H9 (cell line): ENCODE measurements around the gene TARBP1. TPM values are rescaled to one million over a fixed set of nuclear protein-coding genes. Genes with fewer than 3 reads are reported as not detected.

Experiments
- DNase-seq: peaks from one replicate; pipeline ENCODE4 v3.0.0-alpha.2; 2017
- H2AFZ ChIP-seq: one replicate; pipeline ENCODE4 v1.6.1; 2013; ENCODE audit warnings: mild to moderate bottlenecking, low read length, control low read depth, moderate library complexity
- H2AK5ac ChIP-seq: 2 replicates; pipeline ENCODE4 v1.6.1; 2013; ENCODE audit warnings: low read length, control low read depth, mixed read lengths; ENCODE audit not compliant: insufficient read length
- H2BK120ac ChIP-seq: one replicate; pipeline ENCODE4 v1.6.1; 2013; ENCODE audit warnings: low read depth, mild to moderate bottlenecking, low read length, control low read depth, inconsistent platforms; ENCODE audit not compliant: poor library complexity, severe bottlenecking
- H2BK12ac ChIP-seq: 2 replicates; pipeline ENCODE4 v1.6.1; 2013; ENCODE audit warnings: low read length, control low read depth, mixed read lengths, low read depth; ENCODE audit not compliant: insufficient read length
- H2BK15ac ChIP-seq: 2 replicates; pipeline ENCODE4 v1.6.1; 2013; ENCODE audit warnings: low read depth, low read length, control low read depth
- H2BK20ac ChIP-seq: one replicate; pipeline ENCODE4 v1.6.1; 2013; ENCODE audit warnings: low read depth, mild to moderate bottlenecking, low read length, control low read depth, inconsistent platforms; ENCODE audit not compliant: poor library complexity, severe bottlenecking
- H2BK5ac ChIP-seq: 2 replicates; pipeline ENCODE4 v1.6.1; 2013; ENCODE audit warnings: low read length, control low read depth, mixed read lengths; ENCODE audit not compliant: insufficient read length
- H3K14ac ChIP-seq: 2 replicates; pipeline ENCODE4 v1.6.1; 2013; ENCODE audit warnings: low read length, control low read depth; ENCODE audit not compliant: insufficient read depth
- H3K18ac ChIP-seq: 2 replicates; pipeline ENCODE4 v1.6.1; 2013; ENCODE audit warnings: low read depth, mild to moderate bottlenecking, mixed read lengths, low read length, control low read depth; ENCODE audit not compliant: insufficient read length
- H3K23ac ChIP-seq: 2 replicates; pipeline ENCODE4 v1.6.1; 2013; ENCODE audit warnings: low read length, control low read depth, mixed read lengths, low read depth; ENCODE audit not compliant: insufficient read length
- H3K23me2 ChIP-seq: 2 replicates; pipeline ENCODE4 v1.6.1; 2013; ENCODE audit warnings: low read depth, mild to moderate bottlenecking, mixed read lengths, low read length, control low read depth; ENCODE audit not compliant: insufficient read length, poor library complexity, severe bottlenecking
- H3K27ac ChIP-seq: 2 replicates; pipeline ENCODE4 v1.5.1; 2013; ENCODE audit warnings: low read length, control low read depth, mixed read lengths, low read depth; ENCODE audit not compliant: insufficient read length
- H3K27me3 ChIP-seq: 2 replicates; pipeline ENCODE4 v1.6.1; 2013; ENCODE audit warnings: low read length, control low read depth, inconsistent platforms; ENCODE audit not compliant: insufficient read depth
- H3K4ac ChIP-seq: 2 replicates; pipeline ENCODE4 v1.6.1; 2013; ENCODE audit warnings: low read depth, mild to moderate bottlenecking, control low read depth, inconsistent platforms, low read length, moderate library complexity
- H3K4me1 ChIP-seq: 2 replicates; pipeline ENCODE4 v1.6.1; 2013; ENCODE audit warnings: low read length, control low read depth, inconsistent platforms; ENCODE audit not compliant: insufficient read depth
- H3K4me2 ChIP-seq: 2 replicates; pipeline ENCODE4 v1.6.1; 2013; ENCODE audit warnings: low read length, control low read depth, mixed read lengths; ENCODE audit not compliant: insufficient read length, insufficient read depth
- H3K56ac ChIP-seq: 2 replicates; pipeline ENCODE4 v1.6.1; 2013; ENCODE audit warnings: low read depth, mild to moderate bottlenecking, mixed read lengths, low read length, control low read depth; ENCODE audit not compliant: insufficient read length
- H3K79me1 ChIP-seq: 2 replicates; pipeline ENCODE4 v1.6.1; 2013; ENCODE audit warnings: low read depth, mild to moderate bottlenecking, moderate library complexity, low read length, control low read depth, inconsistent platforms; ENCODE audit not compliant: insufficient read depth, poor library complexity, severe bottlenecking
- H3K79me2 ChIP-seq: 2 replicates; pipeline ENCODE4 v1.6.1; 2013; ENCODE audit warnings: low read length, control low read depth, inconsistent platforms; ENCODE audit not compliant: insufficient read depth
- H3K9ac ChIP-seq: 2 replicates; pipeline ENCODE4 v1.6.1; 2013; ENCODE audit warnings: low read length, control low read depth, mixed read lengths; ENCODE audit not compliant: insufficient read length; ENCODE audit errors: extremely low read depth
- H3K9me3 ChIP-seq: one replicate; pipeline ENCODE4 v1.6.1; 2013; ENCODE audit warnings: low read depth, low read length, inconsistent platforms; ENCODE audit not compliant: control insufficient read depth
- H3T11ph ChIP-seq: one replicate; pipeline ENCODE4 v1.6.1; 2013; ENCODE audit warnings: mild to moderate bottlenecking, low read length, control low read depth, inconsistent platforms
- H4K20me1 ChIP-seq: one replicate; pipeline ENCODE4 v1.6.1; 2013; ENCODE audit not compliant: control insufficient read depth, insufficient read length, insufficient read depth
- H4K5ac ChIP-seq: 2 replicates; pipeline ENCODE4 v1.6.1; 2013; ENCODE audit warnings: low read depth, mild to moderate bottlenecking, mixed read lengths, low read length, control low read depth; ENCODE audit not compliant: insufficient read length
- H4K8ac ChIP-seq: replicated peaks from 2 replicates; pipeline ENCODE4 v1.6.1; 2013; ENCODE audit warnings: low read length, control low read depth, mixed read lengths, low read depth; ENCODE audit not compliant: insufficient read length
- H4K91ac ChIP-seq: 2 replicates; pipeline ENCODE4 v1.6.1; 2013; ENCODE audit warnings: low read depth, mild to moderate bottlenecking, moderate library complexity, mixed read lengths, low read length, control low read depth; ENCODE audit not compliant: insufficient read length
- H3K27ac Mint-ChIP-seq, 3 experiments: 2 replicates in 2 of 3; 3 replicates in 1 of 3; pipeline ENCODE4 v1.8.0; 2020 to 2021; ENCODE audit warnings: mixed read lengths in 3 of 3, mild to moderate bottlenecking in 1 of 3, moderate library complexity in 1 of 3
- H3K27me3 Mint-ChIP-seq: 2 replicates; pipeline ENCODE4 v1.8.0; 2021; ENCODE audit warnings: low read depth, mild to moderate bottlenecking, moderate library complexity, mixed read lengths
- H3K36me3 Mint-ChIP-seq, 3 experiments: 2 replicates in 2 of 3; 3 replicates in 1 of 3; pipeline ENCODE4 v1.8.0; 2020 to 2021; ENCODE audit warnings: low read depth in 3 of 3, mixed read lengths in 3 of 3; ENCODE audit not compliant: insufficient read depth in 1 of 3
- H3K4me1 Mint-ChIP-seq, 2 experiments: 2 replicates each; pipeline ENCODE4 v1.8.0; 2020; ENCODE audit warnings: mixed read lengths in 2 of 2
- H3K4me3 Mint-ChIP-seq, 2 experiments: 2 replicates in 1 of 2; 3 replicates in 1 of 2; pipeline ENCODE4 v1.8.0; 2020 to 2021; ENCODE audit warnings: mild to moderate bottlenecking in 2 of 2, mixed read lengths in 2 of 2, moderate library complexity in 1 of 2
- H3K9me3 Mint-ChIP-seq, 2 experiments: 2 replicates in 1 of 2; 3 replicates in 1 of 2; pipeline ENCODE4 v1.8.0; 2020; ENCODE audit warnings: mild to moderate bottlenecking in 2 of 2, mixed read lengths in 2 of 2, moderate library complexity in 1 of 2
- CTCF ChIP-seq: fragments of 200-600 bp; sonication (generic); conservative IDR thresholded peaks from 3 replicates; pipeline ENCODE4 v1.8.0; 2021; ENCODE audit warnings: antibody characterized with exemption, mild to moderate bottlenecking
- WGBS: extraction: QIAGEN DNeasy Blood & Tissue Kit; methylation state at CpG from one replicate; pipeline ENCODE4 v1.1.7; 2013; ENCODE audit warnings: missing lambda C conversion rate, low lambda C conversion rate, mixed read lengths; ENCODE audit not compliant: insufficient read length; ENCODE audit errors: extremely low coverage; 5-methylcytosine and 5-hydroxymethylcytosine counted together
- total RNA-seq: library from RNA; stranded (reverse); gene quantifications from 2 replicates; pipeline ENCODE4 v1.2.1, GENCODE V29; 2021

Gene TARBP1
- total RNA-seq, 1 experiment from 2014 or later: 20.2 TPM

- no peaks in the 10 kb centered on the region for H4K20me1 ChIP-seq
- Mint-ChIP-seq H3K4me3 (no peak overlapping the region), H3K4me1 (peaks cover 4 to 7% of the 10 kb centered on the region in 2 experiments), H3K27me3 (peaks cover 27% of the 10 kb centered on the region), H3K36me3 (no peaks in the 10 kb centered on the region; a peak in 1 of 7 replicates), H3K9me3 (no peaks in the 10 kb centered on the region), H3K27ac (no peak overlapping the region)
- no peak overlapping the region for H4K8ac ChIP-seq
- H4K91ac ChIP-seq: no peak overlapping the region
- H2BK5ac ChIP-seq: no peak overlapping the region
- no peak for TF ChIP-seq CTCF
- no peak overlapping the region for H2BK12ac ChIP-seq
- no peak overlapping the region for H3T11ph ChIP-seq
- no peak overlapping the region for H3K18ac ChIP-seq
- no peaks in the 10 kb centered on the region for H3K27me3 ChIP-seq
- no peak overlapping the region for H3K27ac ChIP-seq
- H3K4ac ChIP-seq: no peak overlapping the region
- WGBS: no CpG with 5 or more reads among the region's 3 CpGs
- no peaks in the 10 kb centered on the region for H3K23me2 ChIP-seq
- no peak overlapping the region for H3K23ac ChIP-seq
- no peak overlapping the region for H3K14ac ChIP-seq
- H2BK15ac ChIP-seq: no peak overlapping the region
- H3K9me3 ChIP-seq: no peaks in the 10 kb centered on the region
- no peak overlapping the region for H3K56ac ChIP-seq
- no peak overlapping the region for H2AK5ac ChIP-seq
- no peak overlapping the region for H3K9ac ChIP-seq
- no peak overlapping the region for H2AFZ ChIP-seq
- no peak overlapping the region for H3K4me2 ChIP-seq
- no peak for DNase-seq
- no peaks in the 10 kb centered on the region for H3K79me2 ChIP-seq
- H3K79me1 ChIP-seq: no peaks in the 10 kb centered on the region
- no peaks in the 10 kb centered on the region for H3K4me1 ChIP-seq
- no peak overlapping the region for H2BK120ac ChIP-seq
- no peak overlapping the region for H2BK20ac ChIP-seq
- H4K5ac ChIP-seq: no peak overlapping the region
Measured at GRCh38 chr1:234369033-234369430, 109.9 kb downstream of the TARBP1 start.
